ENCODE measurements around the gene PLA2G7. TPM values are rescaled to one million over a fixed set of nuclear protein-coding genes. Genes with fewer than 3 reads are reported as not detected.

The PLA2G7 gene
- total RNA-seq, 1 experiment from 2014 or later: not detected

- ChIA-PET CTCF (no interaction called here), POLR2A (ENCODE audit: low non-redundant PET) (no interaction called here)
- no peaks in the 10 kb centered on the region for H3K4me1 ChIP-seq (ENCODE audit: insufficient read depth, low read length, poor library complexity, severe bottlenecking)
- no peaks in the 10 kb centered on the region for H3K9me3 ChIP-seq (ENCODE audit: low read depth, low read length, poor library complexity, severe bottlenecking)
- TF ChIP-seq EZH2 (IDR thresholded peaks at IDR 0.05; ENCODE audit: borderline replicate concordance, low read depth, low read length, poor library complexity, severe bottlenecking) (no peak), CTCF (conservative IDR thresholded peaks at IDR 0.05; ENCODE audit: low read depth, low read length) (no peak)
- no TSS peak for BruUV-seq (replicated peaks)
- H3K27me3 ChIP-seq (replicated peaks; ENCODE audit: insufficient read depth, low read depth, low read length, poor library complexity): peaks cover 27% of the 10 kb centered on the region
- H3K4me3 ChIP-seq (ENCODE audit: low read depth, low read length, poor library complexity, severe bottlenecking): no peak overlapping the region
- no peaks in the 10 kb centered on the region for H3K36me3 ChIP-seq (ENCODE audit: insufficient read depth, low read length, poor library complexity, severe bottlenecking)
- no peak overlapping the region for H3K27ac ChIP-seq (ENCODE audit: low read depth, low read length, poor library complexity, severe bottlenecking)
- DNase-seq (ENCODE audit: low spot score): no peak
- intact Hi-C loops (cut with micrococcal nuclease; ENCODE audit: unreplicated experiment): no loop called here
Measured at GRCh38 chr6:46706464-46706863, 28.7 kb downstream of the PLA2G7 start.

GRCh38 chr6:46704562-46704961, 30.6 kb downstream of the PLA2G7 start:
- no TSS peak for BruUV-seq (replicated peaks)
- Histone ChIP-seq H3K27ac (ENCODE audit: low read depth, low read length, poor library complexity, severe bottlenecking) (no peak overlapping the region), H3K36me3 (ENCODE audit: insufficient read depth, low read length, poor library complexity, severe bottlenecking) (no peaks in the 10 kb centered on the region), H3K4me1 (ENCODE audit: insufficient read depth, low read length, poor library complexity, severe bottlenecking) (no peaks in the 10 kb centered on the region), H3K4me3 (ENCODE audit: low read depth, low read length, poor library complexity, severe bottlenecking) (no peak overlapping the region), H3K9me3 (ENCODE audit: low read depth, low read length, poor library complexity, severe bottlenecking) (no peaks in the 10 kb centered on the region), H3K27me3 (replicated peaks; ENCODE audit: insufficient read depth, low read depth, low read length, poor library complexity) (peaks cover 27% of the 10 kb centered on the region)
- peak; percentile 12 for DNase-seq (ENCODE audit: low spot score)
- POLR2A ChIA-PET (ENCODE audit: low non-redundant PET): no interaction called here
- TF ChIP-seq CTCF (conservative IDR thresholded peaks at IDR 0.05; ENCODE audit: low read depth, low read length): no peak; the same call in 1 of the 2 replicates
- TF ChIP-seq EZH2 (IDR thresholded peaks at IDR 0.05; ENCODE audit: borderline replicate concordance, low read depth, low read length, poor library complexity, severe bottlenecking): no peak
- CTCF ChIA-PET: no interaction called here
- intact Hi-C loops (cut with micrococcal nuclease; ENCODE audit: unreplicated experiment): loop anchor here (5.0 kb wide), 1 partner anchor 78 kb away; no protein-coding TSS in a partner anchor

- no peak for DNase-seq (ENCODE audit: low spot score)
- no TSS peak for BruUV-seq (replicated peaks)
- Histone ChIP-seq H3K4me3 (ENCODE audit: low read depth, low read length, poor library complexity, severe bottlenecking) (no peak overlapping the region), H3K4me1 (ENCODE audit: insufficient read depth, low read length, poor library complexity, severe bottlenecking) (no peaks in the 10 kb centered on the region), H3K9me3 (ENCODE audit: low read depth, low read length, poor library complexity, severe bottlenecking) (no peaks in the 10 kb centered on the region), H3K27me3 (replicated peaks; ENCODE audit: insufficient read depth, low read depth, low read length, poor library complexity) (peaks cover 28% of the 10 kb centered on the region), H3K36me3 (ENCODE audit: insufficient read depth, low read length, poor library complexity, severe bottlenecking) (no peaks in the 10 kb centered on the region), H3K27ac (ENCODE audit: low read depth, low read length, poor library complexity, severe bottlenecking) (no peak overlapping the region)
- intact Hi-C loops (cut with micrococcal nuclease; ENCODE audit: unreplicated experiment): loop anchor here (5.0 kb wide), 1 partner anchor 82 kb away; no protein-coding TSS in a partner anchor
- POLR2A ChIA-PET (ENCODE audit: low non-redundant PET): no interaction called here
- CTCF ChIA-PET: no interaction called here
- TF ChIP-seq EZH2 (IDR thresholded peaks at IDR 0.05; ENCODE audit: borderline replicate concordance, low read depth, low read length, poor library complexity, severe bottlenecking): no peak
- no peak for TF ChIP-seq CTCF (conservative IDR thresholded peaks at IDR 0.05; ENCODE audit: low read depth, low read length)
Measured at GRCh38 chr6:46699970-46700369, 35.2 kb downstream of the PLA2G7 start.

Measured in A673 (cell line).